Hypothalamus (tissue), 51 donors: ENCODE results near the gene TARDBP.
"Not testable (repeated sequence)": the region's sequence is repeated elsewhere in the genome, so short reads cannot be mapped to it uniquely, and the experiment has no call there.

Source experiments
- DNase-seq, 51 donors: peaks; one replicate each; lab custom pipeline; 2025; lab: John Stamatoyannopoulos, UW

TARDBP gene

GRCh38 chr1:11058026-11058425 lies 45.6 kb downstream of the TARDBP start:
- no peak for DNase-seq

GRCh38 chr1:11058595-11059154 lies 46.2 kb downstream of the TARDBP start:
- DNase-seq: no peak

- DNase-seq: no peak
Measured at GRCh38 chr1:11059155-11059967, 46.9 kb downstream of the TARDBP start.

GRCh38 chr1:11059968-11060830 lies 47.7 kb downstream of the TARDBP start, which contains the start of gene SRM:
Gene SRM (minus strand): TSS chr1:11060018. CDS start chr1:11059943, 75 bp downstream.
- peak; percentile 23 to 94 (median 82) for DNase-seq

GRCh38 chr1:11061652-11062365 lies 49.4 kb downstream of the TARDBP start:
- DNase-seq: no peak

- DNase-seq: peak in 1 of 51 donors; percentile 53
Measured at GRCh38 chr1:11062965-11063401, 50.5 kb downstream of the TARDBP start.

GRCh38 chr1:11063937-11064537 lies 51.6 kb downstream of the TARDBP start:
- not testable (repeated sequence) for DNase-seq

GRCh38 chr1:11064942-11065341 lies 52.5 kb downstream of the TARDBP start:
- DNase-seq: no peak

- DNase-seq: no peak
Measured at GRCh38 chr1:11065796-11066195, 53.3 kb downstream of the TARDBP start.

GRCh38 chr1:11067716-11068599 lies 55.5 kb downstream of the TARDBP start:
- peak in 12 of 51 donors; percentile 8 to 47 (median 22) for DNase-seq

- peak in 1 of 51 donors; percentile 22 for DNase-seq
Measured at GRCh38 chr1:11068600-11069473, 56.4 kb downstream of the TARDBP start.

GRCh38 chr1:11070876-11071275 lies 58.4 kb downstream of the TARDBP start:
- no peak for DNase-seq

- DNase-seq: no peak
Measured at GRCh38 chr1:11071463-11072215, 59.2 kb downstream of the TARDBP start.

GRCh38 chr1:11072216-11072917 lies 59.9 kb downstream of the TARDBP start:
- no peak for DNase-seq

GRCh38 chr1:11073398-11073797 lies 60.9 kb downstream of the TARDBP start:
- DNase-seq: not testable (repeated sequence)
